NT2/D1 (cell line): ENCODE results near the gene PHACTR1.

Experiments
- SUZ12 ChIP-seq: IDR thresholded peaks from 2 replicates; pipeline ENCODE4 v1.6.1; 2011; ENCODE audit not compliant: insufficient read length, insufficient read depth; ENCODE audit errors: extremely low read depth
- ZNF274 ChIP-seq: IDR thresholded peaks from 2 replicates; pipeline ENCODE4 v1.6.1; 2011; ENCODE audit warnings: mild to moderate bottlenecking, low read depth, low read length

GRCh38 chr6:13183415-13184088 lies 467.0 kb downstream of the PHACTR1 start:
- TF ChIP-seq SUZ12, result no peak
- no peak for TF ChIP-seq ZNF274
